ENCODE data around the gene MAPK8. TPM values are rescaled to one million over a fixed set of nuclear protein-coding genes. Genes with fewer than 3 reads are reported as not detected.

Gene MAPK8
- polyA plus RNA-seq, 1 experiment = 31.2 TPM

DNA sequence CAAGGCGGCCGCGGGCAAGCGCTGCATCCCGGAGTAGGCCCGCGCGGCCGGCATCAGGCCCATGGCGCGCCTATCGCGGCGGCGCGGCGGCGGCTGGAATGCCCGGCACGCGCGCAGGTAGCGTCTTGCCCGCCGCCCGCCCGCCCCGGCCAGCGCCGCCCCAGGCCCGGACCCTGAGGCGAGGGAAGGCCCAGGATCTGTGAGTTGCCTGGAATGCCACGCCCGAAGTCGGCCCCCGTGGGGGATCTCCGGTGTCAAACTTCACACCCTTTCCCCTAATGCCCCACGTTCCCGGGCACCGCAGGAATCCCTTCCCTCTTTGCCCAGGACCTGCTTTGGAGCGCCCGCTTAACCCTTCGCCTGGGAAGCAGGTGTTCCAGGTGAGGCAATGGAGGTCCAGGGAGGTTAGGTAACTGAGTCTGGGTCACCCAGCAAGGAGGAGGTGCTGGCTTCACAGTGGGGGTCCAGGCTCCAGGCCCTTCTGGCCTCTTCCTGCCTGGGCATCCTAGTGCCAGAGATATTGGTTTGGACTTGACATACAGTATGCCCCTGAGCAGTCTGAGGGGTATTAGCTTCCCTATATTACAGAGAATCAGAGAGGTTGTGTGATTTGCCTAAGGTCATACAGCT is 160.2 kb downstream of the MAPK8 start:
- Histone ChIP-seq H3K4me3 (ENCODE audit: low read depth, low read length) (no peak overlapping the region), H3K36me3 (ENCODE audit: control insufficient read depth, insufficient read depth, low read length) (no peaks in the 10 kb centered on the region; the same call in 1 of the 2 replicates), H3K27me3 (ENCODE audit: control insufficient read depth, insufficient read depth, low read length) (no peaks in the 10 kb centered on the region)
- ChIA-PET POLR2A (interaction anchor here (0.6 kb wide), 1 partner anchor 158 kb away, joined by 3 read pairs; no protein-coding TSS in a partner anchor), CTCF (interaction anchor here (1.1 kb wide), 1 partner anchor 190 kb away, joined by 3 read pairs; no protein-coding TSS in a partner anchor)
- TF ChIP-seq, protein P1, sequence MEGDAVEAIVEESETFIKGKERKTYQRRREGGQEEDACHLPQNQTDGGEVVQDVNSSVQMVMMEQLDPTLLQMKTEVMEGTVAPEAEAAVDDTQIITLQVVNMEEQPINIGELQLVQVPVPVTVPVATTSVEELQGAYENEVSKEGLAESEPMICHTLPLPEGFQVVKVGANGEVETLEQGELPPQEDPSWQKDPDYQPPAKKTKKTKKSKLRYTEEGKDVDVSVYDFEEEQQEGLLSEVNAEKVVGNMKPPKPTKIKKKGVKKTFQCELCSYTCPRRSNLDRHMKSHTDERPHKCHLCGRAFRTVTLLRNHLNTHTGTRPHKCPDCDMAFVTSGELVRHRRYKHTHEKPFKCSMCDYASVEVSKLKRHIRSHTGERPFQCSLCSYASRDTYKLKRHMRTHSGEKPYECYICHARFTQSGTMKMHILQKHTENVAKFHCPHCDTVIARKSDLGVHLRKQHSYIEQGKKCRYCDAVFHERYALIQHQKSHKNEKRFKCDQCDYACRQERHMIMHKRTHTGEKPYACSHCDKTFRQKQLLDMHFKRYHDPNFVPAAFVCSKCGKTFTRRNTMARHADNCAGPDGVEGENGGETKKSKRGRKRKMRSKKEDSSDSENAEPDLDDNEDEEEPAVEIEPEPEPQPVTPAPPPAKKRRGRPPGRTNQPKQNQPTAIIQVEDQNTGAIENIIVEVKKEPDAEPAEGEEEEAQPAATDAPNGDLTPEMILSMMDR (IDR thresholded peaks at IDR 0.05; ENCODE audit: insufficient read depth, low read depth, low read length) = no peak
- no peak for DNase-seq (ENCODE audit: low read depth)

DNA sequence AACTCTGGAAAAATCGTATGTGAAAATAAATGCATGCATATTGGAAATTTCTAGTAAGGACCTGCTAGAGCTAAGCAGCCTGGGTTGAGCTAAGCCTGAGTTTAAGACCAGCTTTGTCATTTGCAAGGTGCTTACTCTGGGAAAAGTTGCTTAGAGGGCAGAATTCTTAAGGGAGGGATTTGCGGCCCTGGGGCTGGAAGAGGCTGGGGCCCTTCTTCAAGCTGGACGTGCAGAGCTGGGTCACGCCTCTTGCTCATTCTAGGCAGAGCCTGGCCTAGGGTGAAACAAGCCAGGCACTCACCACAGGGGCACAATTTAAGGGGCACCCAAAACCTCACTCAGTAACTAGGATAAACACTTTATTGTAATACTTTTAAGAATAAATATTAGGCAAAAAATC is 161.2 kb downstream of the MAPK8 start:
- DNase-seq (ENCODE audit: low read depth) = no peak

DNA sequence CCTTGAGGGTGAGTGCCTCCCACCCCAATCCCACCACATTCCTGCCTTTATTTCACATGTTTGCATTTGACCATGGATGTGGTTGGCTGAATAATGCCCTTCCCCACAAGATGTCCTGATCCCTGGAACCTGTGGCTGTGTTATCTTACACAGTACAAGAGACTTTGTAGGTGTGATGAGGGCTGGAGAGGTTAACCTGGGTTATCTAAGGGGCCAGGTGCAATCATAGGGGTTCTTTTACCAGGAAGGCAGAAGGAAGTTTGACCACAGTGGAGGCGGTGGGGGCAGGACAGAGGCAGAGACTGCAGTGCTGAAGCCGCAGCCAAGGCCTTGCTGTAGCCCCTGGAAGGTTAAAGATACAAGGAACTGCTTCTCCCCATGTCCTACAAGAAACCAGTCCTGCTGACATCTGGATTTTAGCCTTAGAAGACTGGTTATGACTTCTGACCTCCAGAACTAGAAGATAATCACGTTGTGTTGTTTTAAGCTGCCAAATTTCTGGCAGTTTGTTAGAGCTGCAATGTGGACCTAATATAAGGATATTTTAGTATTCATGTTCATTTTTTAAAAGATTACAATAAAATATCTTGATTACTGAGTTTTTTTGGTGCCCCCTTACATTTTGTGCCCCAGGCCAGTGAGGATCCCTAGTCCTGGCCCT is 161.8 kb downstream of the MAPK8 start:
- TF ChIP-seq, protein P1 (IDR thresholded peaks at IDR 0.05; ENCODE audit: insufficient read depth, low read depth, low read length) = no peak
- DNase-seq (ENCODE audit: low read depth) = no peak
- Histone ChIP-seq H3K36me3 (ENCODE audit: control insufficient read depth, insufficient read depth, low read length) (no peaks in the 10 kb centered on the region; the same call in 1 of the 2 replicates), H3K4me3 (ENCODE audit: low read depth, low read length) (no peak overlapping the region), H3K27me3 (ENCODE audit: control insufficient read depth, insufficient read depth, low read length) (no peaks in the 10 kb centered on the region)
- CTCF ChIA-PET = interaction anchor here (1.1 to 1.2 kb wide), 2 partner anchors 13 to 188 kb away, joined by 3 read pairs; no protein-coding TSS in a partner anchor
- POLR2A ChIA-PET = no interaction called here

More for the DNA sequence above, 161.2 kb downstream of the MAPK8 start:
- Histone ChIP-seq H3K27me3 (ENCODE audit: control insufficient read depth, insufficient read depth, low read length) (no peaks in the 10 kb centered on the region), H3K36me3 (ENCODE audit: control insufficient read depth, insufficient read depth, low read length) (no peaks in the 10 kb centered on the region; the same call in 1 of the 2 replicates), H3K4me3 (ENCODE audit: low read depth, low read length) (no peak overlapping the region)
- CTCF ChIA-PET = interaction anchor here (1.1 kb wide), 1 partner anchor 189 kb away, joined by 3 read pairs; no protein-coding TSS in a partner anchor
- TF ChIP-seq, protein P1 (IDR thresholded peaks at IDR 0.05; ENCODE audit: insufficient read depth, low read depth, low read length) = no peak
- POLR2A ChIA-PET = no interaction called here

DNA sequence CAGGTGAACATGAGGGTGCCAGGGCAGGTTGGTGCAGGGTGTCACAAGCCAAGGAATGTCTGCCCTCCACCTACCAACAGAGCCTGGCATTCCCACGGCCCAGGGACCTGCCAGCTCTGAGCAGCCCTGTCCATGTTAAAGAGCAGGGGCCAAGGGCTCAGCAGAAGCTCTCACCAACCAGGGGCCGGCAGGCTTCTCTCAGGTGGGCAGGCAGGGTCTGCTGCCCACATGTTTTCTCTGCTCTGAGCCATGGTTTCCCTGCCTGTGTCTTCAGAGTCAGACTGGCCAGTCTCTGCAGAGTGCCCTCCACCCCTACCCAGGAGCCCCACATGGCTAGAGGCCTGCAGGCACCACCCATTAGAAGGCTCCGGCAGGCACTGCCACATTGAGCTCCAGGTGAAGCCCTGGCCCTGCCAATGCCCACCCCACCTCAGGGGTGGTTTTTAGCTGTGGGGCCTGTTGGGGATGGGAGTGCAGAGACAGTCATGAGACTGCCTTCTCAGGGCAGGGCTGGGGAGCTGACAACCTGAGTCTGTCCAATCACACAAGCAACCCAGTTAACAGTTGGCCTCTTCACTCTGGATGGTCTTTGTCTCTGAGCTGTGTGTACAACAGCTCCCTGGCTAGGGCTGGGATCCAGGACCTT is 162.5 kb downstream of the MAPK8 start:
- Histone ChIP-seq H3K27me3 (ENCODE audit: control insufficient read depth, insufficient read depth, low read length) (no peaks in the 10 kb centered on the region), H3K4me3 (ENCODE audit: low read depth, low read length) (no peak overlapping the region), H3K36me3 (ENCODE audit: control insufficient read depth, insufficient read depth, low read length) (no peaks in the 10 kb centered on the region; the same call in 1 of the 2 replicates)
- TF ChIP-seq, protein P1 (IDR thresholded peaks at IDR 0.05; ENCODE audit: insufficient read depth, low read depth, low read length) = no peak
- ChIA-PET CTCF (interaction anchor here (1.0 to 1.4 kb wide), 4 partner anchors 13 to 187 kb away, joined by 3 to 5 read pairs (median 4); no protein-coding TSS in a partner anchor), POLR2A (no interaction called here)
- no peak for DNase-seq (ENCODE audit: low read depth)

Data from BJ (cell line).